Tibial nerve (tissue), 4 donors: ENCODE measurements around the gene RUNX1.

Experiments
- EP300 ChIP-seq, 2 donors: sonication (generic); formaldehyde crosslinking; IDR thresholded peaks; one replicate each; pipeline ENCODE4 v1.6.1; 2017; ENCODE audit warnings: antibody characterized with exemption in 2 of 2, mild to moderate bottlenecking in 1 of 2
- POLR2A ChIP-seq, 2 donors: fragments of 450-650 bp; IDR thresholded peaks; one replicate each; pipeline ENCODE4 v1.6.1; 2017; ENCODE audit warnings: antibody characterized with exemption in 2 of 2, mild to moderate bottlenecking in 2 of 2, moderate library complexity in 2 of 2
- TF ChIP-seq, protein P1 (sequence below), 5 experiments: fragments of 200-600 bp in 3 of 5; fragments of 450-650 bp in 2 of 5; sonication (generic) in 3 of 5; IDR thresholded peaks; one replicate each; pipeline ENCODE4 v1.5.1; 2016 to 2019; ENCODE audit warnings: antibody characterized with exemption in 5 of 5, mild to moderate bottlenecking in 3 of 5, moderate library complexity in 2 of 5

- TF ChIP-seq, protein P1, sequence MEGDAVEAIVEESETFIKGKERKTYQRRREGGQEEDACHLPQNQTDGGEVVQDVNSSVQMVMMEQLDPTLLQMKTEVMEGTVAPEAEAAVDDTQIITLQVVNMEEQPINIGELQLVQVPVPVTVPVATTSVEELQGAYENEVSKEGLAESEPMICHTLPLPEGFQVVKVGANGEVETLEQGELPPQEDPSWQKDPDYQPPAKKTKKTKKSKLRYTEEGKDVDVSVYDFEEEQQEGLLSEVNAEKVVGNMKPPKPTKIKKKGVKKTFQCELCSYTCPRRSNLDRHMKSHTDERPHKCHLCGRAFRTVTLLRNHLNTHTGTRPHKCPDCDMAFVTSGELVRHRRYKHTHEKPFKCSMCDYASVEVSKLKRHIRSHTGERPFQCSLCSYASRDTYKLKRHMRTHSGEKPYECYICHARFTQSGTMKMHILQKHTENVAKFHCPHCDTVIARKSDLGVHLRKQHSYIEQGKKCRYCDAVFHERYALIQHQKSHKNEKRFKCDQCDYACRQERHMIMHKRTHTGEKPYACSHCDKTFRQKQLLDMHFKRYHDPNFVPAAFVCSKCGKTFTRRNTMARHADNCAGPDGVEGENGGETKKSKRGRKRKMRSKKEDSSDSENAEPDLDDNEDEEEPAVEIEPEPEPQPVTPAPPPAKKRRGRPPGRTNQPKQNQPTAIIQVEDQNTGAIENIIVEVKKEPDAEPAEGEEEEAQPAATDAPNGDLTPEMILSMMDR (IDR thresholded peaks at IDR 0.05) = no peak
- TF ChIP-seq POLR2A (IDR thresholded peaks at IDR 0.05) = no peak
- TF ChIP-seq EP300 (IDR thresholded peaks at IDR 0.05) = no peak
Measured at GRCh38 chr21:34967509-34968289, 81.4 kb downstream of the RUNX1 start.
